H1 (cell line): Measurements from ENCODE around the gene KLHL3. TPM values are rescaled to one million over a fixed set of nuclear protein-coding genes. Genes with fewer than 3 reads are reported as not detected.

Experiments
- ASH2L ChIP-seq: fragments of 200-600, 300-600 bp; sonication (generic); IDR thresholded peaks from one replicate; pipeline ENCODE4 v1.7.1; 2017; ENCODE audit warnings: low read length
- BRCA1 ChIP-seq: IDR thresholded peaks from 2 replicates; pipeline ENCODE4 v1.6.1; 2012; ENCODE audit warnings: low read depth, low read length, improper control_type of control experiment
- CBX5 ChIP-seq: fragments of 300-800, 300-1000 bp; sonication (generic); IDR thresholded peaks from 2 replicates; pipeline ENCODE4 v1.7.1; 2016; ENCODE audit warnings: antibody characterized with exemption, low read length, low read depth
- CBX8 ChIP-seq: fragments of 300-800, 300-1000 bp; sonication (generic); IDR thresholded peaks from 2 replicates; pipeline ENCODE4 v1.7.1; 2016; ENCODE audit warnings: low read depth, low read length, borderline replicate concordance
- EZH2 ChIP-seq: fragments of 200-600 bp; sonication (generic); IDR thresholded peaks from 2 replicates; pipeline ENCODE4 v1.7.1; 2012; ENCODE audit warnings: low read depth, mild to moderate bottlenecking, moderate library complexity, low read length, inconsistent platforms; ENCODE audit not compliant: severe bottlenecking
- RAD21 ChIP-seq, 2 experiments: IDR thresholded peaks in 1 of 2; conservative IDR thresholded peaks in 1 of 2; 2 replicates each; pipeline ENCODE4 v1.6.1; 2011; ENCODE audit warnings: low read depth in 2 of 2, low read length in 2 of 2, improper control_type of control experiment in 1 of 2, inconsistent platforms in 1 of 2, mild to moderate bottlenecking in 1 of 2, moderate library complexity in 1 of 2
- RXRA ChIP-seq: IDR thresholded peaks from 2 replicates; pipeline ENCODE4 v1.6.1; 2011; ENCODE audit warnings: low read depth, mild to moderate bottlenecking, low read length, moderate library complexity; ENCODE audit not compliant: insufficient read depth
- polyA plus RNA-seq, 7 experiments: library from polyadenylated mRNA; depleted of rRNA in 3 of 7; stranded (reverse) in 5 of 7; unstranded in 2 of 7; fragments of >200 nt in 5 of 7; fragments of 200-250 nt in 2 of 7; gene quantifications; 1 replicate in 5 of 7; 2 replicates in 1 of 7; 4 replicates in 1 of 7; pipeline versions ENCODE4 v1.2.1 to v1.2.3, GENCODE V29; 2011 to 2013; ENCODE audit warnings: missing spikeins in 2 of 7, mixed read lengths in 2 of 7
- total RNA-seq: library from RNA; stranded (reverse); fragmentation: NEBNext Ultra II Directional; extraction: Animal tissue kit (Norgen Biotek cat#: 25700); gene quantifications from 2 replicates; pipeline ENCODE4 v1.2.1, GENCODE V29; 2021

Gene KLHL3
- total and polyA plus RNA-seq, 2 of the 8 experiments (the other 6 are each of a cell fraction or from before 2014, with no cell fraction given), result 7.4 to 13.7 TPM

GRCh38 chr5:137708062-137708461 is 27.8 kb downstream of the KLHL3 start (continued):
- TF ChIP-seq CBX8 (no peak), RXRA (no peak), RAD21 (IDR thresholded peaks at IDR 0.05 in 1 of 2, conservative IDR thresholded peaks at IDR 0.05 in 1 of 2; ENCODE audit: low read depth in 2 of 2, low read length in 2 of 2) (no peak), CBX5 (no peak), ASH2L (no peak), EZH2 (no peak), BRCA1 (no peak)
